HG02642 (cell line): ENCODE results near the gene SFXN4.
"Not testable (repeated sequence)": the region's sequence is repeated elsewhere in the genome, so short reads cannot be mapped to it uniquely, and the experiment has no call there.

Source experiments
- ATAC-seq: cut with Tn5 transposase; IDR thresholded peaks from one replicate; pipeline ENCODE4 v1.9.1; 2021; ENCODE audit warnings: mild to moderate bottlenecking; ENCODE audit not compliant: unreplicated experiment, poor library complexity

SFXN4 gene

DNA sequence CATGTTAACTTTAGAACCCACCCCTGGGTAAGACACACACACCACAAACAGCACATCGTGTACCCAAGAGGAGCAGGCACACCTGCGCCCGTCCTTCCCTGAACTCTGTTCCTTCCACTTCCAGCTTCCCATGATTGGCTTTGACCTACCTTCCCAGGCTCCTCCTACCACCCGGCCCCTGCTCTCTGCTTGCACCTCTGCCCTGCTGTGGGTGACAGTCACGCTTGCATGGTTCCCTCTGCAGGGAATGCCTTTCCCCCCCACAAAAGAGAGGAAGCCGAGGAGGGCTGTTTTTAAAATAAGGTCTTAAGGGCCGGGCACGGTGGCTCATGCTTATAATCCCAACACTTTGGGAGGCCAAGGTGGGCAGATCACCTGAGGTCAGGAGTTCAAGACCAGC, 16.4 kb downstream of the SFXN4 start:
- no peak for ATAC-seq

- ATAC-seq: no peak
These were observed 21.9 kb downstream of the SFXN4 start for GRCh38 chr10:119143657-119144056.

GRCh38 chr10:119140603-119141245, 24.8 kb downstream of the SFXN4 start:
- no peak for ATAC-seq

GRCh38 chr10:119139464-119140067, 25.9 kb downstream of the SFXN4 start:
- peak; percentile 47 for ATAC-seq

- peak; percentile 11 for ATAC-seq
These were observed 26.9 kb downstream of the SFXN4 start for GRCh38 chr10:119138346-119139306.

DNA sequence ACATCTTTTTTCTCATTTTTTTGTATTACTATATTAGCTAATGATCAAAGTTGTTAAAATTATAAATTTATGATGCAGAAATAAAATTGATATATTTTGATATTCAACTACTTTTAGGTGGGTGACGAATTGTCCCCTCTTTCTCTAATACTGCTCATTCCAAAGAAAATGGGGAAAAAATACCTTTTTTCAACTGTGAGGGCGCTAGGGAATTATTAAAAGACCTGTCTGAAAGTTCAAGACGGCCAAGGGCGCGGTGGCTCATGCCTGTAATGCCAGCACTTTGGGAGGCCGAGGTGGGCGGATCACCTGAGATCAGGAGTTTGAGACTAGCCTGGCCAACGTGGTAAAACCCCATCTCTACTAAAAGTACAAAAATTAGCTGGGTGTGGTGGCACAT, 27.6 kb downstream of the SFXN4 start:
- not testable (repeated sequence) for ATAC-seq

GRCh38 chr10:119136084-119136483, 29.4 kb downstream of the SFXN4 start:
- no peak for ATAC-seq

GRCh38 chr10:119135513-119135881, 30.0 kb downstream of the SFXN4 start:
- no peak for ATAC-seq

DNA sequence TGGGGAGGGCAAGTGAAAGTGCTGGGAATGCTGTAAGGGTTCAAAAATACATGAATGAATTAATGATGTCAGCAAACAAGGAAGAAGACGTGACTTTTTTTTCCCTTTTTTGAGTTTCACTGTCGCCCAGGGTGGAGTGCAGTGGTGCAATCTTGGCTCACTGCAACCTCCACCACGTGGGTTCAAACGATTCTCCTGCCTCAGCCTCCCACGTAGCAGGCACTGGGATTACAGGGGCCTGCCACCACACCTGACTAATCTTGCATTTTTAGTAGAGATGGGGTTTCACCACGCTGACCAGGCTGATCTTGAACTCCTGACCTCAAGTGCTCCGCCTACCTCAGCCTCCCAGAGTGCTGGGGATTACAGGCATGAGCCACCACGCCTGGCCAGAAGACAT, 31.6 kb downstream of the SFXN4 start:
- ATAC-seq: no peak

- no peak for ATAC-seq
These were observed 32.8 kb downstream of the SFXN4 start for GRCh38 chr10:119132521-119133345.

GRCh38 chr10:119131512-119132240, 33.8 kb downstream of the SFXN4 start:
- ATAC-seq: peak; percentile 56

GRCh38 chr10:119129721-119130120, 35.8 kb downstream of the SFXN4 start:
- ATAC-seq: no peak

GRCh38 chr10:119125942-119126341, 39.6 kb downstream of the SFXN4 start:
- no peak for ATAC-seq

- no peak for ATAC-seq
These were observed 44.6 kb downstream of the SFXN4 start for GRCh38 chr10:119120875-119121274.

GRCh38 chr10:119120413-119120867, 45.1 kb downstream of the SFXN4 start:
- ATAC-seq: peak; percentile 87

DNA sequence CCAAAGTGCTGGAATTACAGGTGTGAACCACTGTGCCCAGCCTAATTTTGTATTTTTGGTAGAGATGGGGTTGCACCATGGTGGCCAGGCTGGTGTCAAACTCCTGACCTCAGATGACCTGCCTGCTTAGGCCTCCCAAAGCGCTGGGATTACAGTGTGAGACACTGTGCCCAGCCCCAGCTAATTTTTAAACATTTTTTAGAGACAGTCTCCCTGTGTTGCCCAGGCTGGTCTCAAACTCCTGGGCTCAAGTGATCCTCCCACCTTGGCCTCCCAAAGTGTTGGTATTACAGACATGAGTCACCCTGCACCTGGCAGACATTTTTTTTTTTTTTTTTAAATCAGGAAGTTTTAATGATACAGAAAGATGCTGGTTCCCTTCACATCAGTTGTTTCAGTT, 46.1 kb downstream of the SFXN4 start:
- ATAC-seq: no peak

- no peak for ATAC-seq
These were observed 47.3 kb downstream of the SFXN4 start for GRCh38 chr10:119118231-119118630.

- ATAC-seq: no peak
These were observed 49.1 kb downstream of the SFXN4 start for GRCh38 chr10:119116326-119116951.

DNA sequence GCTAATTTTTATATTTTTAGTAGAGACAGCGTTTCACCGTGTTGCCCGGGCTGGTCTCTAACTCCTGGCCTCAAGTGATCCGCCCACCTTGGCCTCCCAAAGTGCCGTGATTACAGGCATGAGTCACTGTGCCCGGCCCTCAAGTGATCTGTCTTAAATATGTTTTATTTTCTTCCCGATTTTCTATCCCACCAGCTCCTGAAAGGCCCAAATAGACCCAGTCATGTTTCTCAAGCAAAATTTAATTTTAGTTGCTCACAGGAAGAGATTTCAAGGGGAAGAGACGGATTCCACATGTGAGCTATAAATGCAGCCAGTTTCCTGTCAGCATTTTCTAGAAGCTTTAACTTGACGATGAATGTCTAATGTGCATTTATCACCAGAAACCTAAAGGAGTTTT, 49.6 kb downstream of the SFXN4 start:
- no peak for ATAC-seq
